GM20431 (cell line): ENCODE data around the gene BNIP3.
"Not testable (repeated sequence)": the region's sequence is repeated elsewhere in the genome, so short reads cannot be mapped to it uniquely, and the experiment has no call there.

Experiments used
- in situ Hi-C: fragments of 300-500 bp; cut with MseI, MboI; formaldehyde crosslinking; loops from one replicate; pipeline ENCODE4 v1.15.0; 2020; ENCODE audit warnings: low sequenced_read_pairs; ENCODE audit not compliant: unreplicated experiment

Gene BNIP3

DNA sequence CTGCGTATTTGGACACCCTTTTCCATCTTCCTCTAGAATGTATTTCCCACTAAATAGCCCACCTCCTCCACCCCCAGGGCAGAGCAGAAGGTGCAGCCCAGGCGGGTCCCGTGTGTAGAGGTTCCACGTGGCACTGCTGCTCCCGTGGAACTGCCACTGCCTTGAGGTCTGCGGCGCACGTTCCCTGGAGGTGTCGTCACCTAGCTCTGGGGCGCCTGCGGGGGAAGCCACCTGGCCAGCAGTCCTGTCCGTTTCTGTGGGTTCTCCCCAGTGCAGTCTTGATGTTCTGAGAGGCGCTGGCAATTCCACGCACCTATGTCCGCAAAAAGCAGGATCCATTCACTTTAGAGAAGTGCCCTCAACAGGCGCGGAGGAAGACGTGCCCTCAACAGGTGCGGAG lies 21.9 kb downstream of the BNIP3 start:
- in situ Hi-C loops: no loop called here

DNA sequence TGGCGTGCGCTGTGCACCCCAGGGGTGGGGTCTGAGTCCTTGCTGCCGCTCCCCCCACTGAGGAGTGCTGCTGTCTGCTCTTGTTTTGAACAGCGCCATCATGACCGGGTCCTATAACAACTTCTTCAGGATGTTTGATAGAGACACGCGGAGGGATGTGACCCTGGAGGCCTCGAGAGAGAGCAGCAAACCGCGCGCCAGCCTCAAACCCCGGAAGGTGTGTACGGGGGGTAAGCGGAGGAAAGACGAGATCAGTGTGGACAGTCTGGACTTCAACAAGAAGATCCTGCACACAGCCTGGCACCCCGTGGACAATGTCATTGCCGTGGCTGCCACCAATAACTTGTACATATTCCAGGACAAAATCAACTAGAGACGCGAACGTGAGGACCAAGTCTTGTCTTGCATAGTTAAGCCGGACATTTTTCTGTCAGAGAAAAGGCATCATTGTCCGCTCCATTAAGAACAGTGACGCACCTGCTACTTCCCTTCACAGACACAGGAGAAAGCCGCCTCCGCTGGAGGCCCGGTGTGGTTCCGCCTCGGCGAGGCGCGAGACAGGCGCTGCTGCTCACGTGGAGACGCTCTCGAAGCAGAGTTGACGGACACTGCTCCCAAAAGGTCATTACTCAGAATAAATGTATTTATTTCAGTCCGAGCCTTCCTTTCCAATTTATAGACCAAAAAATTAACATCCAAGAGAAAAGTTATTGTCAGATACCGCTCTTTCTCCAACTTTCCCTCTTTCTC lies 26.0 kb downstream of the BNIP3 start:
- in situ Hi-C loops: no loop called here

DNA sequence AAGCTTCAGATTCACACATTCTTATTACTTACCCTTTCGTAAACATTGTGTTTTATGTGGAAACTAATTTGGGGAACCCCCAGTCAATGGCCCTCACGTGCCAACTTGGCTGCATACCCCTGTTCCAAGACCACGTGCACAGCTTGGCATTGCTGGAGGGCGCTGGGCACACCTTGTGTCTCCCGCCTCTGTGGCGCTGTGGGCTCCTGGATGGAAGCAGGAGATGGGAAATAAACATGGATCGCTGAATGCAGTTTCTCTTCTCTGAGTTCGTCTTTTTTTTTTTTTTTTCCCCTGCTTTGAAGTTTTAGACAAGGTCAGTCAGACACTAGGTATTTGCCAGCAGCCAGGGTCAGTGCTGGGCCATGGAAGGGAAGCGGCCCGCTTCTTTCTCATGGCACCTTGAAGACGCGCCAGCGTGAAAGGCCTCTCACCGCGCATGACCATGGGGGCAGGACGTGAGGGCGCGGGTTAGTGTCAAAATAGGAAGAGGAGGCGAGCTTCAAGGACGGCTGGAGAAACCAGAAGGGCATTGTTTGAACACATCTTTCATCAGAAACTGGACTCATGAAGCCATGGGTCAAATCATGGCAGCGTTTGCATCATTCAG lies 27.3 kb downstream of the BNIP3 start:
- in situ Hi-C loops: no loop called here

DNA sequence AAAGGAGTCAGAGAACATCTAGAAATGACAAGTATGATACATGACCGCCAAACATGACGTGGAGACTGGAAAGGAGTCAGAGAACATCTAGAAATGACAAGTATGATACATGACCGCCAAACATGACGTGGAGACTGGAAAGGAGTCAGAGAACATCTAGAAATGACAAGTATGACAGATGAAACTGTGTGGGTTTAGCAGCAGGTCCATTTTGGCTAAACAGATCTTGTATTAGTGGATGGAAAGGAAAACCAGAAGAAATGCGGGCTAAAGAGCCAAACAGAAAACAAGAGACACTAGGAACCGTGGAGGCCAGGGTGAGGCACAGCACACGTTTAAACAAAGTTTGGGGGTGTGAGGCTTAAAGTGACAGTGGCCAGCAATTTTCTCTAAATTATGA lies 31.8 kb downstream of the BNIP3 start:
- in situ Hi-C loops: not testable (repeated sequence)

DNA sequence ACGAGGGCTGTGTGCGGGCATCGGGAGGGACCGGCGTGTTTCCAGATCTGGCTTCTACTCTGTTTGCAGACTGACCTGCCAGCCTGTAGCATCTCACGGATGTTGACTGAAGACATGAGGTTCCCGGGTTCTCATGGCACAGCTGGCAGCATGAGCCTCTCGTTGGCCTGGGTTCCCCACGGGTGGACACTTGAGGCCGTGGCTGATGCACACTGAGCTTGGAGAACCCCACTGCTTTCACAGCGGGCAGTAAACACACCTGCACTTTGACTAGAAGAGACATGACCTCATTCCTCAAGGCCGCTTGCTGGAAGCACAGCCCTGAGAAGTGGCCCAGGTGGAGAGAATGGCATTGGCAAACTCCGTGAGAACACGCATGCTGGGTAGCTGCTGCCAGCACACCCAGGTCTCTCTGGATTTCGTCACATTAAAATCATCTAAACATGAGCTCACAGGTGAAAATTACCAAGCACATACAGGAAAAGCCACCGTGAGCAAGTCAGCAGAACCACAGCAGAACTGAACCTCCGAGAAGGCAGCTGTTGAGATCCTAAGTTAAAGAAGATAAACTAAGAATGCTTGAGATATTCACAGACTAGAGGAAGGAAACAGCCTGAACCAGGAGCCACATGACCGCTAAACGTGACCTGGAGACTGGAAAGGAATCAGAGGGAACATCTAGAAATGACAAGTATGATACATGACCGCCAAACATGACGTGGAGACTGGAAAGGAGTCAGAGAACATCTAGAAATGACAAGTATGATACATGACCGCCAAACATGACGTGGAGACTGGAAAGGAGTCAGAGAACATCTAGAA lies 32.5 kb downstream of the BNIP3 start:
- in situ Hi-C loops: no loop called here

DNA sequence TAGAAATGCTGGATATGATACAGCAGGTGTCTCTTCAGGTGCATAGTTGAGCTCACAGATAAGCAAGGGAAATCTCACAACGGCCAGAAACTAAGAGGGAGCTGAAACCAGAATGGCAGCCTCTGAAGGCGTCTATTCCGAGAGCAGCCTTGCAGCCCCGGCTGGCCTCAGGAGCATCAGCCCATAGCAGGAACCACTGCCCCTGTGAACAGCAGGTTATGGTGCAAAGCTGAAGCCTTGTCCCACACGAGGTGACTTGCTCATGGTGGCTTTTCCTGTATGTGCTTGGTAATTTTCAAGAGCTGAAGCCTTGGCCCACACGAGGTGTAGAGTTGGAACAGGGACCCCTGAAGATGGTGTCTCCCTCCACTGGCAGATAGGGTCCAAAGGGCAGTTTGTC lies 33.2 kb downstream of the BNIP3 start:
- in situ Hi-C loops: no loop called here

DNA sequence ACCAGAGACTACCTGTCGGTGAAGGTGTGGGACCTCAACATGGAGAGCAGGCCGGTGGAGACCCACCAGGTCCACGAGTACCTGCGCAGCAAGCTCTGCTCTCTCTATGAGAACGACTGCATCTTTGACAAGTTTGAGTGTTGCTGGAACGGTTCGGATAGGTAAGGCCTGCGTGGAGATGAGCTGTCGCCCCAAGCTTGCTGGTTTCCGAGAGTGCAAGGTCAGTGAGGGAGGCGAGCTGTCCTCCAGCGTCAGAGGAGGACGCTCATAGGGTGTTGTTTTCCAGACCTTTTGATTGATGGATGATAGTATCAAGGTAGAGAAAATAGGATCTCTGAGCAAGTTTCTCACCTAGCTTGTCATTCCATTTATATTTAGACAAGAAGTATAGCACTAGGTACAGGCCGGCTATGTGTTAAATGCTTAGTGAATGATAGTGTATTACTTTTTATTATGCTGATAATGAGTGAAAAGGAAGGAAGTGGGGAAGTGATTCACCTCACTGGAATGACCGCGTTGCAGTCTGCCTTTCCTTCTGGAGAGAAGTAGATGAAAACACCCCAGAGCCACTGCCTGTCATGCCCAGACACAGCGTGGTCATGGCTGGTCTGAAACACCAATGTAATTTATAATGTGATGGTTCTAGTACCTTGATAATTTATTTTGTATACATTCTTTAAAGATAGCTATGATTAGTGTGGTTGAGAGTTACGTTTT lies 33.9 kb downstream of the BNIP3 start:
- in situ Hi-C loops: no loop called here

DNA sequence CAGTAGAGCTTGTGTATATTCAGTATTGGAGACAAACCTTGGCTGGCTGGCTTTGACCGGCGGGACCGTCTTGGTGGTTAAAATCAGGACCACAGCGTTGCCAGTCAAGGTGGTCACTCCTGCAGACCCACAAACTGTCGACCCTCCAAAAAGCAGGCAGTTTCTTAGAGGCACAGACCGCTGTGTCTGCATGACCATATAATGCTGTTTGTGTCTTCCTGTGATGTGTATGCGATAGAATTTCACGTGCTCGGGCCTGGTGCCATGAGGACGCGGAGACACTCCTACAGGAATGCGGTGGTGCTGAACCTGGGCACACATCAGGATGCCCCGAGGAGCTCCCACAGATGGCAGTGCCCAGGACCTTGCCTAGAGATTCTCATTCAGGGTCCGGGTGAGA lies 34.8 kb downstream of the BNIP3 start:
- in situ Hi-C loops: no loop called here

DNA sequence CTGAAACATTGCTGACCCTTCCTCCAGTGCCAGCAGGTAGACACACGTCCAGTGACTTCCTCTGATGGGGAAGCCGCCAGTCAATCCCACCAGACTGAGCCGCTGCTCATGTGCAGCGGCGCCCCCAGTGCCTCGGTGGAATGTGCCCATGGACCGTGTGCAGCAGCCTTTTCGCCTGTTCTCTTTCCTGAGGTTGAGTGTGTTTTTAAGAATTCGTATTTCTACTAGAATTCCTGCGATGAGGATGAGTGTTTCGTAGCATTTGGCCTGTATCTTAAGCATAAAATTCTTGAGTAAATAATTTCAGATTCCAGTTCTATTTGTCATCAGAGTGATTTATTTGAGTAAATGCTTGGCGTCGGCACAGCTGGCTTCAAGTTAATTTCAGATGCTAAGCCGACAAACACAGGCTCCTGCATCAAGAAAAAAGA lies 35.4 kb downstream of the BNIP3 start:
- in situ Hi-C loops: no loop called here

DNA sequence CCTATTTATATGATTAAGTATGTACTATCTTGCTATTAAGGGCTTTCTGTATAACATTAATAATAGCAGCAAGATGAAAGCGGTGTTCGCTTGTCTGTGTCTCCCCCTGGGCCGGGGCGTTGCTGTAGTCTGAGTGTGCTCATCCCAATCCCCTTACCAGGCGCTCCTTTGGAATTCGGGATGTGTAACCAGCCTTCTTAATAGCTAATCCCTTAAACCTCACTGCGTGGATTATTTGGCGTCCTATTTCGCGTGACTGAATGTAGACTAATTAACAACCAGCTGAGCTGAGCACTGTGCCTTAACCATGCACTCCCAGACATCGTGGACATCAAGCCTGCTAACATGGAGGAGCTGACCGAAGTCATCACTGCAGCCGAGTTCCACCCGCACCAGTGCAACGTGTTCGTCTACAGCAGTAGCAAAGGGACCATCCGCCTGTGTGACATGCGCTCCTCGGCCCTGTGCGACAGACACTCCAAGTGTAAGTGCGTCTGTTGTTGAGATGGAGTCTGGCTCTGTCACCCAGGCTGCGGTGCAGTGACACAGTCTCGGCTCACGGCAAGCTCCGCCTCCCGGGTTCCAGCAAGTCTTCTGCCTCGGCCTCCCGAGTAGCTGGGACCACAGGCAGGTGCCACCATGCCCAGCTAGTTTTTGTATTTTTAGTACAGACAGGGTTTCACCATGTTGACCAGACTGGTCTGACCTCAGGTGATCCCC lies 36.6 kb downstream of the BNIP3 start:
- in situ Hi-C loops: no loop called here

DNA sequence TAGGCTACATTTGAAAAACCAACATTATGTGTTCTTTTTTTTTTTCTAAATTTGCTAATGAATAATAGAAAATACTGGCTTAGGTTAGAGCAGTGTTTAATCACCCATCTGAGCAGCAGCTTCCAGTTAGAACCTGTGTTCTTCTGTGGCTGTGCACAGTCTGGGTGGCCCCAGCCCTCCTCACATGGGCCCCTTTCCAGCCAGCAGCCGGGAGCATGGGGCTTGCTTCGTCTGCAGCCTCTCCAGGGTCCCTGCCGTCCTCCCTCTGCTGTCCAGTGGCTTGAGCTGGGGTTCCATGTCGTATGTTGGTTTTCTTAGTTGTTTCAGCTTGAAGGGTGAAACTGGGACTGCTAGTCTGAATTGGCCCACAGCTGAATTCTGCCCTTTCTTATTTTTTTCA lies 37.3 kb downstream of the BNIP3 start:
- in situ Hi-C loops: no loop called here

DNA sequence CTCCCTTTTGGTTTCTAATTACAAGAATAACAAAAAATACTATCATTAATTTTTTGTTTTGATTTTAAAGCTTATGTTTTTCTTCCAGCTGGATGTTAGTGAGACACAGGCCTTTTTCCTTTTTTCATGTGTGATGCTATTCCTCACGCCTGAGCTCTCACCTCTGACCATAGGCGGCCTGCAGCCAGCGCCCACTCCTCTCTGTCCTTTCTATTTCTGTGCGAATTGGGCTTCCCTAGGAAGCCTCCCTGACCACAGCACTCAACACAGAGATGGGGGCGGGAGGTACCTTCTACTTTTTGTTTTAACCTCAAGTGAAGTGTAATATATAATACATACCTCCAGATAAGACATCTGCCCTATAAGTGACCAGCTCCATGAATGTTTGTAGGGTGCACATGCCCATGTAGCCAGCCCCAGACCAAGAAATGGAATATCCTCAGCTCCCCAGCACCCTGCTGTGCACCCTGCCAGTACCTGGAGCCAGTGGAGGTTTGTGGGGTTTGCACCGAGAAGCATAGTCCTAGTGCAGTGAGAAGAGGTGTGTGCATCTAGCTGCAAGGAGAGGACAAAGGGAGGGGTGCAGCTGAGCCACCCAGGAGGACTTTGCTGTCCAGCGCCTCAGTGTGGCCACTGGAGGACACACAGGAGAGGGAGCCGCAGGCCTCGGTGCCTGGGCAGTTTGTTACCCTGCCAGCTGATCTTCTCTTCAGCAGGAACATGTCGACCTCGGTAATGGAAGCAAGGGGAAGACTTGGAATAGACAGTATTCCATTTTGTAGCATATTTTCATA lies 38.5 kb downstream of the BNIP3 start:
- in situ Hi-C loops: no loop called here

DNA sequence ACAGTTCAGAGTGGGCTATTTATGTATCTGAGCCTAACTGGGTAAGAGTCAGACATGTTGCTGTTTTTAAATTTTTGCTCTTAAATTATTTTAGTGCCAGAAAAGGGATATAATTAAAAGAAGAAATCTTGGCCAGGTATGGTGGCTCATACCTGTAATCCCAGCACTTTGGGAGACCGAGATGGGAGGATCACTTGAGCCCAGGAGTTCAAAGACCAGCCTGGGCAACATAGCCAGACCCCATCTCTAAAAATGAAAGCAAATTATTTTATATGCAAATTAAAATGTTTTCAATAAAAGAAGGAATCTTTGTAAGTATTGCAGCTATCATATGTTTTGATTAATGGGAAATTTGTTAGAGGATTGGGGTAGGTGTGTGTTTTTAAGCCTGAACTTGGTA lies 39.3 kb downstream of the BNIP3 start:
- in situ Hi-C loops: no loop called here

DNA sequence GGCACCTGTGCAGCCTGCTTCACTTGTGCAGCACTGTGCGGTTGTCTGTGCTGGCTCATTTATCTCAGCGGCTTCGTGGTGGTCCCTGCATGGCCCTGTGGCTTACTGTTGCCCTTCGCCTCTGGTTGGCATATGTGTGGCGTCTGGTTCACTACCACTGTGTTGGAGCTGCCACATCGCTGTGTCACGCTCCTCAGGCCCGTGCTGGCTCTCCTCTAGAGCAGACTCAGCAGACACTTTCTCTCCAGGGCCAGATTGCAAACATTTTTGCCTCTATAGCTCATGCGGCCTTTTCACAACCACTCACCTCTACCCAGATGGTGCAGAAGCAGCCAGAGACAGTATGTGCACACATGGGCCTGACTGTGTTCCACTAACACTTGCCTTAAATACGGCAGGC lies 43.0 kb downstream of the BNIP3 start:
- in situ Hi-C loops: no loop called here

DNA sequence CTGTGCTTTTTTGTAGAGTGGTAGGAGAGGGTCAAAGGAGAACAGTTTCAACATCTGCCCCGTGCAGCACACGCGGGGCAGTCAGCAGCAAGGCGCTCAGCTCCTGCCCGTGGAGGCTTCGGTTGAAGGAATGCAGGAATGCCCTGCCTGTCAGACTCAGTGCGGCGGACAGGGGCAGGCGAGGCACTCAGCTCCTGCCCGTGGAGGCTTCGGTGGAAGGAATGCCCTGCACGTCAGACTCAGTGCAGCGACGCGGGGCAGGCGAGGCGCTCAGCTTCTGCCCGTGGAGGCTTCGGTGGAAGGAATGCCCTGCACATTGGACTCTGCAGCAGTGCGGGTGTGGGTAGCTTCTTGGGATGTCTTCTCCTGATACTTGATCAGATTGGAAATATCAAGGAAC lies 43.9 kb downstream of the BNIP3 start:
- in situ Hi-C loops: no loop called here

DNA sequence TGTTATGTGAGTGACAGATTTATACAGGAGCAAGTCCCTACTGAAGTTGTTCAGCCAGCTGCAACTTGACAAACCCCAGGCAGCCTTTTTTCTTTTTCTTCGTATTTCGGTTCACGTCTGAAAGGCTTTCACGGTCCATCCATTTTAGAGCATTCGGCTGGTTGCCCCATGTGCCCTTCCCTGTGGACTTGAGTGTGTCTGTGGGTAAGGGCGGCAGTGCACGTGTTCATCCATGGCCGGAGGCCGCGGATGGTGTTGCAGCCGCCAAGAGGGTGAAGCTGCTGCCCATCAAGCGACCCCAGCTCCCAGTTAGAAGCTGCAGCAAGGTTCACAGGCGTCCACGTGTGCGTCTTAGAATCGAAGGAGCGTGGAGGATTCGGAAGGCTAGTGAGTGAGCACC lies 45.0 kb downstream of the BNIP3 start:
- in situ Hi-C loops: no loop called here

DNA sequence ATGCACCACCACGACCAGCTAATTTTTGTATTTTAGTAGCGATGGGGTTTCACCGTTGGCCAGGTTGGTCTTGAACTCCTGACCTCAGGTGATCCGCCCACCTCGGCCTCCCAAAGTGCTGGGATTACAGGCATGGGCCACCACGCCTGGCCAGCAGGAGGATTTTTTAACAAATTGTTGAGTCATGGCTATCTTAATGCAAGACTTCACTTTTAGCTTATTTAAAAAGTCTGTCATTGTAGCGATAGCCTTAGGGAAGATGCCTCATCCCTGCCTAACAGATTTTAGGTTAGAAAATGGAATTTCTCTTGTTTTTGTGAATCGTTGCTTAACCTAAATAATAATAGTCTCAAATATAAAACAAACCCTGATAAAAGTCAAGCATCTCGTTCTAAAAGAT lies 45.4 kb downstream of the BNIP3 start:
- in situ Hi-C loops: no loop called here

DNA sequence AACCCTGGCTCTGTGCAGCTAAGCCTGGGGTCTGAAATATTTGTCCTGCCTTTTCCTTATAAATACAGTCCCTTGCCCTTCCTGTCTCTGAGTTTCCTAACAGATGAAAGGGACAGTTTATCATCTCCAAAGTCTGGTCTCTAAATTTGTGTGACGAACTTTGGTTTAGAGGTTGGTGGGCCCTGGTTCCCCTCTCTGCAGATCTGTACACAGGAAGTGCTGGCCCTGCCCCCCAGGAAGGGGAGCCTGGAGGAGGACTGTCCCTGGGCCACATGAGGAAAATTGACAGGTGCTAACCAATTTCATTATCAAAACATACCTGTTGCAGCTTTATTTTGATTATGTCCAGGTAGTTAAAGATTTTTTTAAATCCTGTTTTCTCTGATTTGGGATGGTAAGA lies 46.5 kb downstream of the BNIP3 start:
- in situ Hi-C loops: no loop called here

DNA sequence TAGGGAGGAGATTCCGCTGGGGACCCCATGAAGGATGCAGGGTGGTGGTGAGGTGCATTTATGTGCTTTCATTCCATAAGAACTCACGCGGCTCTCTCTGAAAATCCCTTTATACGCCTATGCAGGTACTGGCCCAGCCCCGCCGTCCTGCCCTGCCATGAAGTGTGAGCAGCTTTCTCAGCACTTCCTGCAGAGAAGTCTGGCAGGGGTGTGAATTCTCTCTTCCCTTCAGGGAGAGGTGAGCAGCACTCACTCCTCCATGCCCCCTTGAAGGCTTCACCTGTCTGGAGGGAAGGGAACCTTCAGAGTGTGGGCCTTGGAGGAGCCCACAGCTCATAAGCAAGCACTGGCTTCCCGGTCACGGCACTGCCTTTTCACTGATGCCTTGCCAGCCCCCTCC lies 47.0 kb downstream of the BNIP3 start:
- in situ Hi-C loops: no loop called here
